T47D (cell line): ENCODE results near the gene KIF14.
"Not testable (repeated sequence)": the region's sequence is repeated elsewhere in the genome, so short reads cannot be mapped to it uniquely, and the experiment has no call there.

ENCODE experiments used
- DNase-seq, 2 experiments: peaks; one replicate each; pipeline versions ENCODE4 v3.0.0 to v3.0.0-alpha.2; 2011 to 2012; ENCODE audit warnings: low read depth in 1 of 2, low spot score in 1 of 2
- JUND ChIP-seq: IDR thresholded peaks from 2 replicates; pipeline ENCODE4 v1.6.1; 2012; ENCODE audit warnings: low read depth
- in situ Hi-C: cut with HindIII; loops from 2 replicates; pipeline ENCODE4 v1.10.0; 2016; ENCODE audit warnings: low sequenced_read_pairs, low pct_unique_long_range_greater_than_20kb

Gene KIF14

DNA sequence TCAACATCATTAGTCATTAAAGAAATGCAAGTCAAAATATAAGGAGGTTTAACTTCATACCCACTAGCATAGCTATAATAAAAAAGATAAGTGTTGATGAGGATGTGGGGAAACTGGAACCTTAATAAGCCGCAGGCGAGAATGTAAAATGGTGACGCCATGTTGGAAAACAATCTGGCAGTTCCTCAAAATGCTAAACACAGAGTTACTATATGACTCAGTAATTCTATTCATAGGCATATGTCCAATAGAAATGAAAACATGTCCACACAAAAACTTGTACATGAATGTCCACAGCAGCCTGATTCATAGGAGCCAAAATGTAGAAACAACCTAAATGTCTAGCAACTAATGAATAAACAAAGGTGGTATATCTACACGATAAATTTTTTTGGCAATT lies 26.0 kb upstream of the KIF14 start:
- TF ChIP-seq JUND: no peak
- in situ Hi-C loops: no loop called here
- no peak for DNase-seq

DNA sequence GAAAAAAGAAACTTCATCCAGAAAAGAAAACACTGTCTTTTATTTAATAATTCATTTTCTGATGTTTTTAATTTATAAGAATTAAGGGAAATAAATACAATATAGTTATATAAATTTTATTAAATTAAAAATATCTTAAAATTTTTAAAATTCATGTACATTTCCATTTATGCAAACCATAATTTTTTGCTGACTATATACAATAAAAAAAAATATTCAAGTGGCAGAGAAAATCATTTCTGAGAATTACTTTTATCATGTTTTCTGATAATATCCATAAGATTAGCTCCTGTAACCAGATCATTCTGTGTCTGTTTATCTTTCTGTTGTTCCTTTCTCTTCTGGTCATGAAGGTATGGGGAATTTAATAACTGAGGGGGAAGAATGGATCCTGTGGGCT lies 23.5 kb upstream of the KIF14 start:
- no peak for DNase-seq
- in situ Hi-C loops: no loop called here
- no peak for TF ChIP-seq JUND

DNA sequence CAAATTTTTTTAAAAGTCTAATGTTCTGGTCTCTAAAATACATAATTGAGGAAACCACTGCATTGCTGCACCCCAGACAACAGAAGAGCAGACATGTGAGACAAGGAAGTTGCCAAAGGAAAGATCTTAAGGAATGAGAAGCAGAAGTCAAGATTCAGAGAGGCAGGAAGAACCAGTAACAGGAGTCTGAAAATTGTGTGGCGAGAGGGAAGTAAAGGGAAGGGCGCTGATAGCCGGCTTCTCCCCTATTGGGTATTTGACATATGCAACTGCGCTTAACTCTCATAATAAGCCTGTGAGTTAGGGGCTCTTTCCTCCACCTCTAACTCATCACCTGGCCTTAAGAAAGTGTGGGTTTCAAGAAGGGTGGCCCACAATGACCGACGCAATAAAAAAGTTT lies 21.9 kb upstream of the KIF14 start:
- in situ Hi-C loops: no loop called here
- no peak for TF ChIP-seq JUND
- no peak for DNase-seq

GRCh38 chr1:200640963-200641401 lies 20.4 kb upstream of the KIF14 start:
- in situ Hi-C loops: no loop called here
- no peak for TF ChIP-seq JUND
- no peak for DNase-seq

DNA sequence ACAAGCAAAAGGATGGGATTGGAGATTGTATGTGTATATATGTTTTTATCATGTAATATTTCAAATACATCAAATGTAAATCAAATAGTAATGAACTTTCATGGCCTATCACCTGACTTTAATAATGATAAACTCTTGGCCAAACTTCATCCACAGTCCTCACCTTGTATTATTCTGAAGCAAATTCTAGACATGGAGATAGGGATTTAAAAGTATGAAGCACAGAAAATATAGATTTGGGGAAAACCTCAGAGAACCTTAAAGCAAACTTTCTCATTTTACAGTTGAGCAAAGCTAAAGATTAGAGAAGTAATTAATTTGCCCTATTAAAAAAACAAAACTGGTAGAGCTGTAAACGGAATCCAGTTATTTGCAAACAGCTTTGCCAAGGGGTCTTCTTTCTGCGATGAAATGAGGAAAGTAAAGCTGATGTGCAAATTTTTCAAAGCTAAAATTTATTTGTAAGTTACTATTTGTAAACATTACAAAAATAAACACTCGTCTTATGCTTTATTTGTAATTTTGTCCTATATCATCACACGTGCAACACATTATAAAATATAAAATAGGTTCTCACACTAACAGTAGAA lies 19.9 kb upstream of the KIF14 start:
- no peak for TF ChIP-seq JUND
- no peak for DNase-seq
- in situ Hi-C loops: no loop called here

DNA sequence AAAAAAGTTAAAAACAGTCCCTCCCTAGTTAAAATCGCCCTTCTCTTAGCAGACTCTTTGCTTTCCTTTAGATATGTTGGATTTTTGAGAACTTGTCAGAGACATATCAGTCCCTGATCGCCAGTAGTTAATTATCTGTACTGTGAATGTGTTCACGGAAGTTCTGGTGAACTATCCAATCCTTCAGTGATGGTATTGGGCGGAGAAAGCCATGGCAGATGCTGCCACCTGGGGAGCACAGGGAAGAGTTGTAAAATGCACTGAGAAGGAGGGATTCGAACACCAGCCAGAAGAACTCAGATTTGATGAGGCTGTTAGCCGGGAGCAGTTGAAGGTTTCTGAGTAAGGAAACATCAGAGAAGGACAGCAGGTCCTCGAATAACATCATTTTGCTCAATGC lies 17.5 kb upstream of the KIF14 start:
- no peak for TF ChIP-seq JUND
- in situ Hi-C loops: no loop called here
- peak in 1 of 2 experiments; percentile 30 for DNase-seq

GRCh38 chr1:200636681-200637080 lies 16.1 kb upstream of the KIF14 start:
- no peak for DNase-seq
- no peak for TF ChIP-seq JUND
- in situ Hi-C loops: no loop called here

DNA sequence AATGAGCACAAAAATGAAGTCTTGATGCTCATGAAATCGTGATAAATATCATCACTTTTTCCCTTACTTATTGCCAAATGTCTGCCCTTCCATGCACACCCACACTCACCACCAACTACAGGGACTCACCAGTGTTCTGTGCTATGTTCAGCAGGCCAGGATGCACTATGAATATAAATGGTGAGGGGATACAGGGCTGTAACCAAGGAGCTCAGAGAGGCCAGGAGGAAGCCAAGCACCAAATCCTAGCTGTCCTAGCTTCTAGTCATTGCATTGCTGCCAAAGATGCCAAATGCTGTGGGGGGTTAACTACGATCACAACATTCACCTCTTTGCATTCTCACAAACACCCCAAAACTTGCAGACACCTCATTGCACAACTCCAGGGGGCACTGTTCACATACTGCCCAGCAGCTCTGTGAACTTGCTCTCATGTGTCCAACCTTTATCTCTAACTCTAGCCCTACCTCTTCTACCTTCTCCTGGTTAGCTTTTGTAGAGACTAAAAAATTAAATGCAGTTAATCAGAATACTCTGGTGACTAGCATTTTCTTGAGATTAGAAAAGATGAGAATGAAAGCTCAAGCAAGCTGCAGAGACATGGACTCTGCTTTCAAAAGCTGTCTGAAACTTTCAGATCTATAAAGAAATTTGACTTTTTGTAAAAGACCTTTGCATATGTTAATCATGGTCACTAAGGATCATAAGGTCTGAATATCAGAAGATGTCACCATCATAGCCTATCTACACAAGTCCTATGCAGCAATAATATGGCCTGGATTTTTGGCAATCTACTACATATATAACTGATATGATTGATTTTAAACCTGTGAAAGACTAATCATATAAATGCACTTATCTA lies 13.9 kb upstream of the KIF14 start:
- no peak for TF ChIP-seq JUND
- no peak for DNase-seq
- in situ Hi-C loops: no loop called here

DNA sequence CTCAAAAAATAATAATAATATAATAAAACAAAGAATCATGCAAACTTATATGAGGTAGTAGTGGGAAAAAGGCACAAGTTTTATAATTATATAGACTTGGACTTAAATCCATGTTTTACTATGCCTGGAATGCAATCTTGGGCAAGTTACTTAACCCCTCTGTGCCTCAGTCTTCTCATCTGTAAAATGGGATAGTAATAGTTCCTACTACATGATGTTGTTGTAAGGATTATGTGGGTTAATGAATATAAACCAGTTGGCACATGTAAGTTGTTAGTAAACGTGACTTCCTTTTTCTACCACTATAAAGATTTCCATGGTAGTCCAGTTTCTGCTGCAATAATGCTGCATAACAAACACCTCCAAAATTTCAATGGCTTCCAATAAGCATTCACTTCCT lies 10.8 kb upstream of the KIF14 start:
- in situ Hi-C loops: no loop called here
- no peak for TF ChIP-seq JUND
- no peak for DNase-seq

- in situ Hi-C loops, DNase-seq: not testable (repeated sequence)
These were observed 10.0 kb upstream of the KIF14 start for GRCh38 chr1:200630515-200630899.

- DNase-seq: peak in 1 of 2 experiments; percentile 57
These were observed 9.4 kb upstream of the KIF14 start for GRCh38 chr1:200629876-200630514.

DNA sequence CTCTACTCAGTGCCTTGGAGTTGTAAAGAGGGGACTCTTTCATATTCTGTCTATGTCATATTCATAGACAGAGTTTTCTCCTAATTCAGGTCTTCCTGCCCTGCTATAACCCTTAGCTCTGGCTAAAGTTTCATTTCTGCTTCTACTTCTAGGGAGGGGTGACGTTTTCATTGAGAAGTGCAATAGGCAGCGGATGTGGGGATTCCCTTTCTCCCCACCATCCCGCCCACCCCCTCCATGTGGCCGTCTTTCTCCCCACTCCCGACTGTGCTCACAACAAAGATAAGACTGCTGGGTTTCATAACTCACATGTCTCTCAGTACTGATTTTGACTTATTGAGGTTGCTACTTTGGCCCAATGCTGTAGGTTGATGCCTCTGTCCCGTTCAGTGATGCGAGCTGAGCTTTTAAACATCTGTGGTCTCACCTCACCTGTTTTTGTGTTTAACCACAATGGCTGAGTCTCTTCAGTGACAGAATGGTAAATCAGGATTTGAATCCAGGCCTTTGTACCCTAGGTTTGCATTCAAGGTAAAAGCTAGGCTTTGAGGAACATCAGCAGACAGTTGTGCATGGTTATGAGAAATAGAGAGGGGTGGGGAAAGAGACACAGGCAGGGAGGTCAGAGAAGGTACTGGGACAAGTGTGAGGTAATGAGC lies 7.8 kb upstream of the KIF14 start:
- no peak for TF ChIP-seq JUND
- DNase-seq: no peak
- in situ Hi-C loops: no loop called here

More at GRCh38 chr1:200629876-200630514, 9.4 kb upstream of the KIF14 start:
- in situ Hi-C loops: no loop called here
- TF ChIP-seq JUND: no peak
